ENCODE results near the gene TBC1D13.
"Not testable (repeated sequence)": the region's sequence is repeated elsewhere in the genome, so short reads cannot be mapped to it uniquely, and the experiment has no call there.

Gene TBC1D13

DNA sequence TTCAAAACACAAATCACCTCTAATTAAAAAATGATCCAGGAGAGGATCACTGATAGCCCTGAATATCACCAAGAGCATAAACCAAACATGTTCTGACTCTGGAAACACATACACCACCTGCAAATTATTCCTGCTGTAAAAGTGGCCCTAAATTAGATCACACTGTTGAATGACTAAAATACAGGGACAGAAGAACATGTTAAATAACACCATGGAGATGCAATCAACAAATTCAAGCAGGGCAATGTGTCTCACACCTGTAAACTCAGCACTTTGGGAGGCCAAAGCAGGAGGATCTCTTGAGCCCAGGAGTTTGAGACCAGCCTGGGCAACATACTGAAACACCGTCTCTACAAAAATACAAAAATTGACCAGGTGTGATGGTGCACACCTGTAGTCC is 60.8 kb downstream of the TBC1D13 start:
- DNase-seq, result no peak

DNA sequence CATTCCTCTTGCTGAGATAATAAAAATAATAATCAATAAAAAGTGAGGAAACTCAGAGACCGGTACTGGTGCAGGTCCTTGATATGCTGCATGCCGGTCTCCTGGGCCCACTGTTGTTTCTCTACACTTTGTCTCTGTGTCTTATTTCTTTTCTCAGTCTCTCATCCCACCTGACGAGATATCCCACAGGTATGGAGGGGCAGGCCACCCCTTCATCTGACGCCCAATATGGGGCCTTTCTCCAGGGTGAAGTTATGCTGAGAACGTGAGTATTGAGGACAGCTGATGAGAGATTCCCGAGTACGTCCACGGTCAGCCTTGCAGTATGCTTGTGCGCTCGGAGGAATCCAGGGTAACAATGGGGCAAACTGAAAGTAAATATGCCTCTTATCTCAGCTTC is 64.0 kb downstream of the TBC1D13 start:
- DNase-seq, result not testable (repeated sequence)

DNA sequence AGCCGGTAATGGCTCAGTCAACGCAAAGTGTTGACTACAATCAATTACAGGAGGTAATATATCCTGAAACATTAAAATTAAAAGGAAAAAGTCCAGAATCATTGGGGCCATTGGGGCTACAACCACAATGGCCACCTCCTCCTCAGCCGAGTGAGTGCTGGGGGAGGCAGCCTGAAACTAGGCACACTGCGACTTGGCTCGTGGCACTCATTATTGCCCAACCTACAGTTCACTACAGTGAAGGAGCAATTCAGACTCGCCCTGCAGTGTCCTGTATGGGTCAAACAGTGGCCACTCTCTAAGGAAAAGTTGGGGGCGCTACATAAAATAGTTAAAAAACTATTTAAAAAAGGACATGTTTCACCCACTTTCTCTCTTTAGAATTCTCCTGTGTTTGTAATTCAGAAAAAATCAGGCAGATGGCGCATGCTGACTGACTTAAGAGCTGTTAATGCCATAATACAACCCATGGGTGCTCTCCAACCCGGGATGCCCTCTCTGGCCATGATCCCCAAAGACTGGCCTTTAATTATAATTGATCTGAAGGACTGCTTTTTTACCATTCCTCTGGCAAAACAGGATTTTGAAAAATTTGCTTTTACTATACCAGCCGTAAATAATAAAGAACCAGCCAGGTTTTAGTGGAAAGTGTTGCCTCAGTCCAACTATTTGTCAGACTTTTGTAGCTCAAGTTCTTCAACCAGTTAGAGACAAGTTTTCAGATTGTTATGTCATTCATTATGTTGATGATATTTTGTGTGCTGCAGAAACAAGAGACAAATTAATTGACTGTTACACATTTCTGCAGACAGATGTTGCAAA is 64.9 kb downstream of the TBC1D13 start:
- DNase-seq, result not testable (repeated sequence)

DNA sequence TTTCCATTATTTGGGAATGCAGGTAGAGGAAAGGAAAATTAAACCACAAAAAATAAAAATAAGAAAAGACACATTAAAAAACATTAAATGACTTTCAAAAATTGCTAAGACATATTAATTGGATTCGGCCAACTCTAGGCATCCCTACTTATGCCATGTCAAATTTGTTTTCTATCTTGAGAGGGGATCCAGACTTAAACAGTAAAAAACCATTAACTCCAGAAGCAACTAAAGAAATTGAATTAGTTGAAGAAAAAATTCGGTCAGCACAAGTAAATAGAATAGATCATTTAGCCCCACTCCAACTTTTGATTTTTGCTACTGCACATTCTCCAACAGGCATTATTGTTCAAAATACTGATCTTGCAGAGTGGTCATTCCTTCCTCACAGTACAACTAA is 65.6 kb downstream of the TBC1D13 start:
- DNase-seq, result not testable (repeated sequence)

DNA sequence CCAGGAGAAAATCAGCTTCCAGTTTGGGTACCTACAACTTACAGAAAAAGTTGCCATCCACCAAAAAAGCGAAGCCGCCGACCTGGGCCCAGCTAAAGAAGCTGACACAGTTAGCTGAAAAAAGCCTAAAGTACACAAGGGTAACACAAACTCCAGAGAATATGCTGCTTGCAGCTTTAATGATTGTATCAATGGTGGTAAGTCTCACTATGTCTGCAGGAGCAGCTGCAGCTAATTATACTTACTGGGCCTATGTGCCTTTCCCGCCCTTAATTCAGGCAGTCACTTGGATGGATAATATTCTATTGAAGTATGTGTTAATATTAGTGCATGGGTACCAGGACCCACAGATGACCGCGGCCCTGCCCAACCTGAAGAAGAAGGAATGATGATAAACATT is 67.4 kb downstream of the TBC1D13 start:
- DNase-seq, result not testable (repeated sequence)

DNA sequence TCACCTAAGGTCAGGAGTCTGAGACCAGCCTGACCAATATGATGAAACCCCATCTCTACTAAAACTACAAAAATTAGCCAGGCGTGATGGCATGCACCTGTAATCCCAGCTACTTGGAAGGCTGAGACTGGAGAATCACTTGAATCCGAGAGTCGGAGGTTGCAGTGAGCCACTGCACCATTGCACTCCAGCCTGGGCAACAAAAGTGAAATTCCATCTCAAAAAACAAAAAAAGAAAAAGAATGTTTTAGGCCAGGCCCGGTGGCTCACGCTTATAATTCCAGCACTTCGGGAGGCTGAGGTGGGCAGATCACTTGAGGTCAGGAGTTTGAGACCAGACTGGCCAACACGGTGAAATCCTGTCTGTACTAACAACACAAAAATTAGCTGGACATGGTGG is 71.4 kb downstream of the TBC1D13 start:
- not testable (repeated sequence) for DNase-seq
